IMR-90 (cell line): Measurements from ENCODE around the gene GVQW3. TPM values are rescaled to one million over a fixed set of nuclear protein-coding genes. Genes with fewer than 3 reads are reported as not detected.

ENCODE experiments used
- ATAC-seq: fragments of 200-7000 bp; cut with Tn5 transposase; 2 replicates; pipeline ENCODE4 v1.9.1; 2020; ENCODE audit warnings: low read depth, mild to moderate bottlenecking, moderate library complexity
- BruUV-seq: library from RNA; stranded (reverse); fragments of 400-500 nt; replicated peaks from 2 replicates; lab custom pipeline; 2021; lab: Mats Ljungman, UMichigan
- CTCF ChIA-PET: fragments of 300-600 bp; formaldehyde crosslinking; extraction: SDS; loops from one replicate; lab custom pipeline; 2021; ENCODE audit warnings: antibody characterized with exemption; lab: Yijun Ruan, JAX
- POLR2A ChIA-PET: fragments of 300-600 bp; sonication (Branson Sonifier 250); formaldehyde crosslinking; loops from one replicate; lab custom pipeline; 2022; ENCODE audit warnings: antibody characterized with exemption; ENCODE audit not compliant: unreplicated experiment; lab: Charles Lee
- DNase-seq: peaks from one replicate; pipeline ENCODE4 v3.0.0; 2013
- H2AFZ ChIP-seq: replicated peaks from 2 replicates; pipeline ENCODE3; 2013; ENCODE audit warnings: low read length, mild to moderate bottlenecking; ENCODE audit not compliant: poor library complexity
- H2AK5ac ChIP-seq: 2 replicates; pipeline ENCODE4 v1.6.1; 2013; ENCODE audit warnings: low read depth, low read length, inconsistent platforms
- H2AK9ac ChIP-seq: replicated peaks from 2 replicates; pipeline ENCODE3; 2013; ENCODE audit warnings: mild to moderate bottlenecking, low read depth, low read length, moderate library complexity; ENCODE audit not compliant: poor library complexity
- H2BK120ac ChIP-seq: 2 replicates; pipeline ENCODE4 v1.6.1; 2013; ENCODE audit warnings: low read depth, low read length, inconsistent platforms
- H2BK15ac ChIP-seq: 3 replicates; pipeline ENCODE4 v1.6.1; 2013; ENCODE audit warnings: low read depth, low read length, inconsistent platforms
- H2BK20ac ChIP-seq: 2 replicates; pipeline ENCODE4 v1.6.1; 2013; ENCODE audit warnings: low read depth, mild to moderate bottlenecking, inconsistent platforms, low read length, moderate library complexity
- H2BK5ac ChIP-seq: 2 replicates; pipeline ENCODE4 v1.6.1; 2013; ENCODE audit warnings: mild to moderate bottlenecking, low read depth, low read length, inconsistent platforms; ENCODE audit not compliant: poor library complexity, severe bottlenecking
- H3K14ac ChIP-seq: replicated peaks from 2 replicates; pipeline ENCODE4 v1.6.1; 2013; ENCODE audit warnings: low read depth, low read length, inconsistent platforms
- H3K18ac ChIP-seq: 2 replicates; pipeline ENCODE4 v1.6.1; 2013; ENCODE audit warnings: low read depth, low read length, control low read depth
- H3K23ac ChIP-seq: 2 replicates; pipeline ENCODE4 v1.6.1; 2013; ENCODE audit warnings: low read depth, low read length, inconsistent platforms
- H3K27ac ChIP-seq: 2 replicates; pipeline ENCODE4 v1.5.1; 2013; ENCODE audit warnings: mild to moderate bottlenecking, control low read depth, low read length; ENCODE audit not compliant: insufficient read depth
- H3K27me3 ChIP-seq: 2 replicates; pipeline ENCODE4 v1.6.1; 2013; ENCODE audit warnings: low read length; ENCODE audit not compliant: control insufficient read depth, insufficient read depth
- H3K36me3 ChIP-seq: 2 replicates; pipeline ENCODE4 v1.6.1; 2013; ENCODE audit warnings: low read length, mixed read lengths; ENCODE audit not compliant: control insufficient read depth, insufficient read depth
- H3K4ac ChIP-seq: 2 replicates; pipeline ENCODE4 v1.6.1; 2013; ENCODE audit warnings: low read depth, low read length, inconsistent platforms
- H3K4me1 ChIP-seq: 2 replicates; pipeline ENCODE4 v1.6.1; 2013; ENCODE audit warnings: low read length, mixed read lengths; ENCODE audit not compliant: control insufficient read depth, insufficient read depth
- H3K4me2 ChIP-seq: 2 replicates; pipeline ENCODE4 v1.6.1; 2013; ENCODE audit warnings: low read depth, mild to moderate bottlenecking, control low read depth, low read length, moderate library complexity
- H3K4me3 ChIP-seq: 2 replicates; pipeline ENCODE4 v1.5.1; 2013; ENCODE audit warnings: low read depth, mild to moderate bottlenecking, control low read depth, low read length, moderate library complexity; ENCODE audit not compliant: insufficient read depth
- H3K56ac ChIP-seq: 2 replicates; pipeline ENCODE4 v1.6.1; 2013; ENCODE audit warnings: low read length, inconsistent platforms; ENCODE audit not compliant: insufficient read depth; ENCODE audit errors: extremely low read depth
- H3K79me1 ChIP-seq, 2 experiments: 2 replicates each; pipeline ENCODE4 v1.6.1; 2013; ENCODE audit warnings: low read length in 2 of 2, inconsistent platforms in 1 of 2, low read depth in 1 of 2
- H3K9ac ChIP-seq: 2 replicates; pipeline ENCODE4 v1.6.1; 2013; ENCODE audit warnings: low read depth, low read length, control low read depth
- H3K9me1 ChIP-seq: 2 replicates; pipeline ENCODE4 v1.6.1; 2013; ENCODE audit warnings: low read length, inconsistent platforms; ENCODE audit not compliant: insufficient read depth
- H3K9me3 ChIP-seq: 2 replicates; pipeline ENCODE4 v1.6.1; 2013; ENCODE audit warnings: low read length; ENCODE audit not compliant: control insufficient read depth, insufficient read depth
- H4K20me1 ChIP-seq: 2 replicates; pipeline ENCODE4 v1.6.1; 2013; ENCODE audit warnings: low read length, inconsistent platforms; ENCODE audit not compliant: insufficient read depth
- H4K5ac ChIP-seq: 2 replicates; pipeline ENCODE4 v1.6.1; 2013; ENCODE audit warnings: mild to moderate bottlenecking, low read depth, low read length, control low read depth
- H4K8ac ChIP-seq, 2 experiments: 2 replicates each; pipeline ENCODE4 v1.6.1; 2013; ENCODE audit warnings: low read depth in 2 of 2, low read length in 2 of 2, control low read depth in 1 of 2, inconsistent platforms in 1 of 2
- H4K91ac ChIP-seq: 2 replicates; pipeline ENCODE4 v1.6.1; 2013; ENCODE audit warnings: low read depth, low read length, inconsistent platforms; ENCODE audit not compliant: insufficient read depth
- CEBPB ChIP-seq: IDR thresholded peaks from 2 replicates; pipeline ENCODE4 v1.6.1; 2012; ENCODE audit warnings: low read depth, low read length, improper control_type of control experiment
- CTCF ChIP-seq: conservative IDR thresholded peaks from 2 replicates; pipeline ENCODE4 v1.5.1; 2012; ENCODE audit warnings: mild to moderate bottlenecking, low read depth, low read length, improper control_type of control experiment
- POLR2A ChIP-seq: IDR thresholded peaks from 2 replicates; pipeline ENCODE4 v1.6.1; 2012; ENCODE audit warnings: mild to moderate bottlenecking, low read depth, low read length
- RCOR1 ChIP-seq: IDR thresholded peaks from 2 replicates; pipeline ENCODE4 v1.6.1; 2012; ENCODE audit warnings: mild to moderate bottlenecking, low read length, improper control_type of control experiment; ENCODE audit not compliant: insufficient replicate concordance
- WGBS, 2 experiments: methylation state at CpG; one replicate each; pipeline versions ENCODE4 v1.1.5 to v1.1.7; 2013; ENCODE audit warnings: missing lambda C conversion rate in 2 of 2; ENCODE audit not compliant: insufficient read length in 1 of 2; ENCODE audit errors: extremely low coverage in 2 of 2; 5-methylcytosine and 5-hydroxymethylcytosine counted together
- dilution Hi-C: fragments of 300-500 bp; cut with HindIII; formaldehyde crosslinking; loops from one replicate; pipeline ENCODE4 v1.14.3; 2018; ENCODE audit warnings: low sequenced_read_pairs; ENCODE audit not compliant: unreplicated experiment
- in situ Hi-C: fragments of 300-500 bp; cut with MboI; formaldehyde crosslinking; loops from 3 replicates; pipeline ENCODE4 v1.14.3; 2019; ENCODE audit warnings: low sequenced_read_pairs, inconsistent platforms, mixed read lengths
- intact Hi-C: fragments of 100-400 bp; cut with micrococcal nuclease; formaldehyde crosslinking; loops from 2 replicates; pipeline ENCODE4 v1.10.0; 2022
- polyA plus RNA-seq, 3 experiments: library from polyadenylated mRNA; depleted of rRNA; stranded (reverse); fragments of >200 nt; gene quantifications; 2 replicates each; pipeline ENCODE4 v1.2.3, GENCODE V29; 2012; ENCODE audit warnings: low replicate concordance in 1 of 3
- total RNA-seq: library from RNA; depleted of rRNA; stranded (reverse); fragments of >200 nt; gene quantifications from 2 replicates; pipeline ENCODE4 v1.2.3, GENCODE V29; 2012

Gene GVQW3
- total and polyA plus RNA-seq, 2 of the 4 experiments (the other 2 are of a cell fraction) = 0.96 to 1.1 TPM

- H3K36me3 ChIP-seq = peaks cover 11% of the 10 kb centered on the region; the same call in 1 of the 2 replicates
- in situ Hi-C loops (no loop called here), dilution Hi-C loops (no loop called here), intact Hi-C loops (no loop called here)
- no peak for DNase-seq
- H4K20me1 ChIP-seq = no peaks in the 10 kb centered on the region
- ChIA-PET POLR2A (no interaction called here), CTCF (no interaction called here)
- no peak overlapping the region for H2BK5ac ChIP-seq
- H4K8ac ChIP-seq = no peak overlapping the region
- H3K14ac ChIP-seq = no peak overlapping the region
- no peak overlapping the region for H2BK15ac ChIP-seq
- no peak overlapping the region for H3K23ac ChIP-seq
- peaks cover 4% of the 10 kb centered on the region; the same call in 1 of the 2 replicates for H3K9me1 ChIP-seq
- BruUV-seq = no TSS peak
- no peak overlapping the region for H2AK5ac ChIP-seq
- no peaks in the 10 kb centered on the region for H3K4me1 ChIP-seq
- no peak overlapping the region for H3K9ac ChIP-seq
- H2BK20ac ChIP-seq = no peak overlapping the region
- peaks cover 11 to 12% of the 10 kb centered on the region in 2 experiments; a peak in 3 of 4 replicates for H3K79me1 ChIP-seq
- no peak overlapping the region for H3K4me3 ChIP-seq
- H3K27me3 ChIP-seq = no peaks in the 10 kb centered on the region
- TF ChIP-seq CTCF = no peak
- no peak for TF ChIP-seq RCOR1
- TF ChIP-seq POLR2A = no peak
- TF ChIP-seq CEBPB = no peak
- ATAC-seq = no peak
- no peak overlapping the region for H2AK9ac ChIP-seq
- H3K18ac ChIP-seq = no peak overlapping the region
- no peak overlapping the region for H3K56ac ChIP-seq
- no peak overlapping the region for H4K91ac ChIP-seq
- H3K9me3 ChIP-seq = peaks cover 2% of the 10 kb centered on the region; the same call in 1 of the 2 replicates
- no CpG with 5 or more reads among the region's 1 CpG for WGBS, 2 experiments
- no peak overlapping the region for H2BK120ac ChIP-seq
- no peak overlapping the region for H4K5ac ChIP-seq
- H3K27ac ChIP-seq = no peak overlapping the region
- no peak overlapping the region for H3K4me2 ChIP-seq
- no peak overlapping the region for H2AFZ ChIP-seq
- H3K4ac ChIP-seq = no peak overlapping the region
Measured at GRCh38 chr11:76355172-76355571, 26.0 kb upstream of the GVQW3 start.
